GM12874 (cell line): ENCODE measurements around the gene MIGA2.

ENCODE experiments used
- TF ChIP-seq, protein P1 (sequence below): IDR thresholded peaks from 2 replicates; pipeline ENCODE4 v1.5.1; 2011; ENCODE audit warnings: low read depth, mild to moderate bottlenecking, control low read depth, low read length, moderate library complexity; ENCODE audit not compliant: insufficient read depth

The MIGA2 gene

DNA sequence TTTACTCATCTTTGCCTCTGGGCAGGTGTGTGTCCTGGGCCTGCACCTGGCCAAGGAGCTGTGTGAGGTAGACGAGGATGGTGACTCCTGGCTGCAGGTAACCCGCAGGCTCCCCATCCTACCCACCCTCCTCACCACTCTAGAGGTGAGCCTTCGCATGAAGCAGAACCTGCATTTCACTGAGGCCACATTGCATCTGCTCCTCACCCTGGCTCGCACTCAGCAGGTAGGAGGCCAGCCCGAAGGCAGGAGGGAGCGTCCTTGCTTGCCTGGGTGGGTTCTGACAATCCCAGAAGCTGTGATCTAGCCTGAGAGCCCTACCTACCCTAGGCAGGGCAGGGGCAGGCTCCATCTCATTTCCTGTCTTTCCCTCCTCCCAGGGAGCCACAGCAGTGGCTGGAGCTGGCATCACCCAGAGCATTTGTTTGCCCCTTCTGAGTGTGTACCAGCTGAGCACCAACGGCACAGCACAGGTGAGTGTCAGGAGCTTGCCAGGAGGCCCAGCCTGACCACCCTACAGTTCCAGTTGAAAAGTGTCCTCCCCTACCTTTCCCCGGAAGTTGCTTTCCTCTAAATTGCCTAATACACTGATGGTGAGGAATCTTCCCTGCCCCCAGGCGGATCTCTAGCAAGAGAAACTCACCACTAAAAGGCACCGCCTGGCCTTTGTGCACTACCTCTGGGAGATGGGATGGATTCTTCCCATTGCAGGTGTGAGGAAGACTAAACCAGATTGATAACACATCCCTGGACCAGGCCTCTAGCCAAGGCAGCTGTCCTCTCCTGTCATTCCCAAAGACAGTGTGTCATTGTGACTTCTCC, 34.7 kb upstream of the MIGA2 start:
- TF ChIP-seq, protein P1, sequence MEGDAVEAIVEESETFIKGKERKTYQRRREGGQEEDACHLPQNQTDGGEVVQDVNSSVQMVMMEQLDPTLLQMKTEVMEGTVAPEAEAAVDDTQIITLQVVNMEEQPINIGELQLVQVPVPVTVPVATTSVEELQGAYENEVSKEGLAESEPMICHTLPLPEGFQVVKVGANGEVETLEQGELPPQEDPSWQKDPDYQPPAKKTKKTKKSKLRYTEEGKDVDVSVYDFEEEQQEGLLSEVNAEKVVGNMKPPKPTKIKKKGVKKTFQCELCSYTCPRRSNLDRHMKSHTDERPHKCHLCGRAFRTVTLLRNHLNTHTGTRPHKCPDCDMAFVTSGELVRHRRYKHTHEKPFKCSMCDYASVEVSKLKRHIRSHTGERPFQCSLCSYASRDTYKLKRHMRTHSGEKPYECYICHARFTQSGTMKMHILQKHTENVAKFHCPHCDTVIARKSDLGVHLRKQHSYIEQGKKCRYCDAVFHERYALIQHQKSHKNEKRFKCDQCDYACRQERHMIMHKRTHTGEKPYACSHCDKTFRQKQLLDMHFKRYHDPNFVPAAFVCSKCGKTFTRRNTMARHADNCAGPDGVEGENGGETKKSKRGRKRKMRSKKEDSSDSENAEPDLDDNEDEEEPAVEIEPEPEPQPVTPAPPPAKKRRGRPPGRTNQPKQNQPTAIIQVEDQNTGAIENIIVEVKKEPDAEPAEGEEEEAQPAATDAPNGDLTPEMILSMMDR: no peak

DNA sequence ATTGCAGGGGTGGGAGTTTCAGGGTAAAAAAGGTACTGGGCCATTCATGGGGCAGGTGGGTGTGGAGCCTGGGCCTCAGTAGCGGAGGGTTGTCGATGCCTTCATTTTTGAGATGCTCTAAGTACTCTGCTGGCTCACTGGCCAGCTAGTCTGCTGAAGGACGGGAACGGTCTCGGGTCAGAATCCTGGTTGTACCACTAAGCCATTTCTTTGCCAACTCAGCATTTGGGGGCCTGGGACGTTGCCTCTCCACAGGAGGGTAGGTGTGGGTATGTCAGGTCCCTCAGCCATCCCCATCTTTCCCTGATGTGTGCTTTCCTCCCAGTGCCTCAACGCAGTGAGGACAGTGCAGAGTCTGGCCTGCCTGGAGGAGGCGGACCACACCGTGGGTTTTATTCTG, 33.4 kb upstream of the MIGA2 start:
- TF ChIP-seq, protein P1: no peak

DNA sequence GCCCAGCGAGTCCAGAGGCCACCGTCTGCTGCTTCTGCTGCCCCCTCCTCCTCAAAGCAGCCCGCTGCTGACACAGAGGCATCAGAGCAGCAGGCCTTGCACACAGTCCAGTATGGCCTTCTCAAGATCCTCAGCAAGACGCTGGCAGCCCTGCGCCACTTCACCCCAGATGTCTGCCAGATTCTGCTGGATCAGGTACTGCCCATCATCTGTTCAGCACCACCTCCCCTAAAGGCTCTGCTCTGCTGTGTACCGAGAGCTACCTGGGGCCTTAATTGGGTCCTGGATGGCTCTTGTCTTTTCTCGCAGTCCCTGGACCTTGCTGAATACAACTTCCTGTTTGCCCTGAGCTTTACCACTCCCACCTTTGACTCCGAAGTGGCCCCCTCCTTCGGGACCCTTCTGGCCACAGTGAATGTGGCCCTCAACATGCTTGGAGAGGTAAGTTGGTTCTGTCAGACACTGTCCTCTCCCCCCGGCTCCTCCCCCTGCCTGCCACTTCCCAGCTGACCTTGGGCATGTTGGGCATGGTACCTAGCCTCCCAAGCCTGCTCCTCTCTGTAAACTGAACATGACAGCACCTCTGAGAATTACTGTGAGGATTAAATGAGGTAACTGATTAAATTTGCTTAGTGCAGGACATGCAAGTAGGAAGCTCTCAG, 31.0 kb upstream of the MIGA2 start:
- TF ChIP-seq, protein P1: no peak

DNA sequence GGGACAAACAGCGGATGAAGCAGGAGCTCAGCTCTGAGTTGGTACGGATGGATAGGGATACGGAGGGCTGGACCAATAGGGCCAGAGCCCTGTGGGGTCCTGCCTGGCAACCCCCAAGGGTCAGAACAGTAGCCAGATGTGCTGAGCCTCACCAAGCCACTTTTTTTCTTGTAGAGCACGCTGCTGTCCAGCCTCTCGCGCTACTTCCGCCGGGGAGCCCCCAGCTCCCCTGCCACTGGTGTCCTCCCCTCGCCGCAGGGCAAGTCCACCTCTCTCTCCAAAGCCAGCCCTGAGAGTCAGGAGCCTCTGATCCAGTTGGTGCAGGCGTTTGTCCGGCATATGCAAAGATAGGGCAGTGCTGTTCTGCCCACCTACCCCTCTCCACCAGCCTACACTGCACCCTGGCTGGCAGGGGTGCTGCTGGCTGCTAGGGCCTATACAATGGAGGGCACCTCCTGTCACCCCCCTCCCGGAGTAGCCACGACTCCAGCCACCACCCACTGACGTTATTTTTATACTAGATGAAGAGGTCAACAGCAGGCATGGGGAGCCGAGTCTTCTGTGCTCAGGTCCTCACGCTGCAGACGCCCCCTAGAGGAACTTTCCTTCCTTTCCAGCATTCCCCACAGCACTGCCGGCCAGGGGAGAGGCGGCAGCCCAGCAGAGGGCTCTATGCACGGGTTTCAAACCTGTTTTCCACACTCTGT, 29.9 kb upstream of the MIGA2 start:
- TF ChIP-seq, protein P1: peak; percentile 78

DNA sequence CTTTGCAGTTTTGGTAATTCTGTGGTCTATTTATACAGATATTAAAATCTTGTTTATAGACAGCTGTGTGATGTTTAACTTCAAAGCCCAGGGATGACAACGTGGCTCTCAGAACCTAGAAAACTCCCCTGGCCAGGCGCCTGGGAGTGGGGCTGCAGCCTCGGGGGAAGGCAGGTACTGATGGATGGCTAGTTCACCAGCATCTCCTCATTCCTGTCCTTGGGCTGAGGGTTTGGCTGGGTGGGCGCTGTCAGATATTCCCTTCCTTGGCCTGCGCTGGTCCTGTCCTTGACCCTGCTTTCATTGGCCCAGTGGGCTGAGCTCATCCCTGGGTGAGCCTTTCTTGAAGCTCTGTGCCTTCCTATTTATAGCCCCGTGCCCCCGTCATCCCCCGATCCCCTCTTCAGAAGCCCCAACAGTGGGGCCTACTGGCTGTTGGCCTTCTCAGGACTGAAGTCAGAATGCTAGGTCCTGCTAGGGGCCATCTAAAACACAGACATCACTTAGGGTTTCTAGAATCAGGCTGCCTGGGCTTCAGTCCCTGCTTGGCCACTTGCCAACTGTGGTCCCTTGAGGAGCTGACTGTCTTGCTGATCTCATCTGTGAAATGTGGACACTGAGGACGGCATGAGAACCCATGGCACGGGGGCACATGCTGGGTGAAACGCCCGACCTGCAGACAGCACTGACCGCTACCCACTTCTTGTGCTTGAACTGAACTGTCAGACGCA, 29.2 kb upstream of the MIGA2 start:
- TF ChIP-seq, protein P1: no peak

DNA sequence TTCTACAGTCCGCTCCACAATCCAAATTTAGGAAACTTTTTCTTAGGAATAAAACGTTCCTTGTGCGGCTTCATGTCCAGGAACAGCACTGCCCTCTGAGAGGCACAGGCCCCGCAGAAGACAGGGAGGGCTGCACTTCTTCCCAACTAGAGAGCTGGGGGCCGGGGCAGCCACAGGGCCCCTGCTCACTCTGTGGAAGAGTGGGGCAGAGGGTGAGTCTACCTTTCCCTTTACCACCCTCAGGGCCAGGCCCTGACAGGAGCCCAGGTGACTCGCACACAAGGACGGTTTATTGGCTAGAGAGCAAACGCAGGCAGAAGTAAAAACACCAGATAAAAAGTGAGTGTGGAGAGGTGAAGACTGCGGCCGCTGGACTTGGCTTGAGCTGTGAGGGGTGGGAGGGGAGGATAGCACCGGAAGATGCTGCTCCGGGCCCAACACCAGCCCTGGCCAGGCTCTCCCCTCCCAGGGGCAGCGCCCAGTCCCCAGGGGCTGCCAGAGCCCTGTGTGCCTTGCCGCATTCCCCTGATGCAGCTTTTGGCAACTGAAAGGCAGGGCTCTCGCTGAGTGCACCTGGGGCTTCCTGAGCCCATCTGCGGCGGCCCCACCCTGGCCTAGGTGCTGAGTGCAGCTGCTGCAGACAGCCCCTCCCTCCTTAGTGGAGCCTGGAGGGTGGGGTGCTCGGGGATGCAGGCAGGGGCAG, 28.5 kb upstream of the MIGA2 start:
- TF ChIP-seq, protein P1: no peak
